Chondrocyte (in vitro differentiated cells): ENCODE results near the gene STXBP1. TPM values are rescaled to one million over a fixed set of nuclear protein-coding genes. Genes with fewer than 3 reads are reported as not detected.
A peak's percentile ranks its signal among the peaks of the same experiment; 100 is the strongest.

Experiments used
- DNase-seq: peaks from one replicate; pipeline ENCODE4 v3.0.0; 2021; ENCODE audit warnings: mixed read lengths, low spot score
- H3K27ac Mint-ChIP-seq: one replicate; pipeline ENCODE4 v1.8.0; 2021; ENCODE audit warnings: mild to moderate bottlenecking, moderate library complexity, mixed read lengths; ENCODE audit not compliant: unreplicated experiment
- H3K27me3 Mint-ChIP-seq: 2 replicates; pipeline ENCODE4 v1.8.0; 2021; ENCODE audit warnings: low read depth, mixed read lengths
- H3K36me3 Mint-ChIP-seq: 2 replicates; pipeline ENCODE4 v1.8.0; 2021; ENCODE audit warnings: low read depth, mixed read lengths
- H3K4me1 Mint-ChIP-seq: 2 replicates; pipeline ENCODE4 v1.8.0; 2021; ENCODE audit warnings: low read depth, mild to moderate bottlenecking, mixed read lengths
- H3K4me3 Mint-ChIP-seq: one replicate; pipeline ENCODE4 v1.8.0; 2021; ENCODE audit warnings: mild to moderate bottlenecking, moderate library complexity, mixed read lengths; ENCODE audit not compliant: unreplicated experiment
- H3K9me3 Mint-ChIP-seq: 2 replicates; pipeline ENCODE4 v1.8.0; 2021; ENCODE audit warnings: low read depth, mixed read lengths
- long read RNA-seq: library from polyadenylated mRNA; stranded (forward); transcript quantifications from one replicate; pipeline ENCODE4 v2.0.0, GENCODE V29; 2021
- total RNA-seq: library from RNA; stranded (reverse); gene quantifications from 3 replicates; pipeline ENCODE4 v1.2.1, GENCODE V29; 2021
- TF ChIP-seq, protein P1 (sequence below): fragments of 200-600 bp; sonication (generic); IDR thresholded peaks from 2 replicates; pipeline ENCODE4 v1.5.0; 2021; ENCODE audit warnings: antibody characterized with exemption, mild to moderate bottlenecking, moderate library complexity

Gene STXBP1
- 40.7 to 45.3 TPM (median 41.6 TPM) in 3 replicates for total RNA-seq
- long read RNA-seq, transcript STXBP1-201 (19 exons, 3,765 nt): major isoform, 38 of 60 reads
- long read RNA-seq, partial matches to known transcripts: 17 of 60 reads
- long read RNA-seq, other reads (novel, unspliced or antisense): 2 of 60 reads

DNA sequence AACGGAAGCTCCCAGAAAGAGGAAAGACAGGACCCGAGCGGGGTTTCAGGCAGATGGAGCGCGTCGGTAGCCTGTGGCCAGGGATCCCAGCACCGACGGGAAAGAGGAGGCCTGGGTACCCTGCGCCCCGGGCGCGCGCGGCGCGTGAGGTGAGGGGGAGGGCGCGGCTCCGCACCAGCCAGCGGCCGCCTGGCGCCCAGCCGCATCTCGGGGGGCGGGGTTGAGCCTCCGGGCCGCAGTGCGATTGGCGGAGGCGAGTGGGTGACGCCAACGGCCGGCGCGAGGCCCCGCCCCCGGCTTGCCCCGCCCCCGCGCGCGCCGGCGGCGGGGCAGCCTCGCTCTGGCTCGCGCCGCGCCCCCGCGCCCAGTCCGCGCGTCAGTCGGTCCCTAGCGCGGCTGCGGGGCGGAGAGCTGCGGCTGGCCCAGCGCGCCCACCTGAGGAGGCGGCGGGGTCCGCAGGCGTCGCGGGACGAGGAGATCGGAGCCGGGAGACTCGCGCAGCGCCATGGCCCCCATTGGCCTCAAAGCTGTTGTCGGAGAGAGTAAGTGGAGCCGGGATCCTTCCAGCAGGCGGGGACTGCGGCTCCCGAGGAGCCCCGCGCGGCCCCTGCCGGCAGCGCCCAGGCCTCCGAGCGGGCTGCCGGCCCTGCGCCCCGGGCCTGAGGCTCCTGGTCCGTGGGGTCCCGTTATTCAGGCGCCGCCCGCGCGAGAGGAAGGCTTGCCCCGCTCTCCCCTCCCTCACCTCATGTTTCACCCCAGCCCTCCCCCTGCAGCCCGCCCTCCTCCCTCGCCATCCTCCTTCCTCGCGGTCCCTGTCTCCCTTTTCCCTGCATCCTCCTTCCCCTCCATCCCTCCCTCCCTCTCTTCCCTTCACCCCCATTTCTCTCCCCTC lies at the start of gene STXBP1:
TSS of gene STXBP1 (plus strand) at position 379 of the 892 bp plus-strand sequence. CDS start at position 506, 127 bp downstream.
- Mint-ChIP-seq H3K4me3 (peak within 1 kb of the TSS; percentile 98), H3K9me3 (no peaks in the 10 kb centered on the region), H3K27me3 (peaks cover 9% of the 10 kb centered on the region), H3K27ac (peak within 1 kb of the TSS; percentile 92), H3K4me1 (peaks cover 28% of the 10 kb centered on the region), H3K36me3 (peaks cover 3% of the 10 kb centered on the region)
- DNase-seq: peak; percentile 92
- TF ChIP-seq, protein P1, sequence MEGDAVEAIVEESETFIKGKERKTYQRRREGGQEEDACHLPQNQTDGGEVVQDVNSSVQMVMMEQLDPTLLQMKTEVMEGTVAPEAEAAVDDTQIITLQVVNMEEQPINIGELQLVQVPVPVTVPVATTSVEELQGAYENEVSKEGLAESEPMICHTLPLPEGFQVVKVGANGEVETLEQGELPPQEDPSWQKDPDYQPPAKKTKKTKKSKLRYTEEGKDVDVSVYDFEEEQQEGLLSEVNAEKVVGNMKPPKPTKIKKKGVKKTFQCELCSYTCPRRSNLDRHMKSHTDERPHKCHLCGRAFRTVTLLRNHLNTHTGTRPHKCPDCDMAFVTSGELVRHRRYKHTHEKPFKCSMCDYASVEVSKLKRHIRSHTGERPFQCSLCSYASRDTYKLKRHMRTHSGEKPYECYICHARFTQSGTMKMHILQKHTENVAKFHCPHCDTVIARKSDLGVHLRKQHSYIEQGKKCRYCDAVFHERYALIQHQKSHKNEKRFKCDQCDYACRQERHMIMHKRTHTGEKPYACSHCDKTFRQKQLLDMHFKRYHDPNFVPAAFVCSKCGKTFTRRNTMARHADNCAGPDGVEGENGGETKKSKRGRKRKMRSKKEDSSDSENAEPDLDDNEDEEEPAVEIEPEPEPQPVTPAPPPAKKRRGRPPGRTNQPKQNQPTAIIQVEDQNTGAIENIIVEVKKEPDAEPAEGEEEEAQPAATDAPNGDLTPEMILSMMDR: peak; percentile 68

DNA sequence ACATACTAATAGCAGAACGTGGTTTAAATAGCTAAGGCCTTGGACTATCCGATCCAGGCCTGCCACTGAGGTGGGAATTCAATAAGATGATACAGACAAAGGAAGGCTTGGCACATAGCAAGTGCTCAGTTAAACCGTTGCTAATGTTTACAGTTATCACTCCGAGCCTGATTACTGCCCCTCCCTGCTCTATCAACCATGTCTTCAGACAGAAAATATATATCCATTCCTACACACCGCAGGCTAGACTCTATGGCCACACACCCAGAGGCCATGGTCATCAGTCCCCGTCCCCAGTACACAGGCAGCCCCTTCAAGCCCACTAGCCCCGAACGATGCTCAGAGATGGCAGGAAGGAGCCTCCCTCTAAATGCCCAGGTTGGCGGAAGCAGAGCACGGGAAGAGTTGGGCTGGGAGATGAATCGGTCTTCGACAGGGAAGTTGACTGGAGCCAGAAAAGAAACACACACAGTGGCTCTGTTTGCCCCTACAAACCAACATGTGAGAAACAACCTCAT lies 49.7 kb upstream of the STXBP1 start:
- TF ChIP-seq, protein P1: no peak
- peaks cover 5% of the 10 kb centered on the region for H3K36me3 Mint-ChIP-seq

GRCh38 chr9:127562841-127563401 lies 49.2 kb upstream of the STXBP1 start:
- TF ChIP-seq, protein P1: peak; percentile 34
- H3K36me3 Mint-ChIP-seq: peaks cover 5% of the 10 kb centered on the region
- H3K27ac Mint-ChIP-seq: peak overlapping the region; percentile 98
- H3K4me3 Mint-ChIP-seq: peak overlapping the region; percentile 44
- DNase-seq: no peak
- no peaks in the 10 kb centered on the region for H3K9me3 Mint-ChIP-seq
- H3K27me3 Mint-ChIP-seq: no peaks in the 10 kb centered on the region
- peaks cover 85% of the 10 kb centered on the region for H3K4me1 Mint-ChIP-seq

More for the DNA sequence above, 49.7 kb upstream of the STXBP1 start:
- H3K27me3 Mint-ChIP-seq: no peaks in the 10 kb centered on the region
- peak overlapping the region; percentile 58 for H3K4me3 Mint-ChIP-seq
- DNase-seq: no peak
- no peaks in the 10 kb centered on the region for H3K9me3 Mint-ChIP-seq
- H3K27ac Mint-ChIP-seq: peak overlapping the region; percentile 98
- peaks cover 91% of the 10 kb centered on the region for H3K4me1 Mint-ChIP-seq

DNA sequence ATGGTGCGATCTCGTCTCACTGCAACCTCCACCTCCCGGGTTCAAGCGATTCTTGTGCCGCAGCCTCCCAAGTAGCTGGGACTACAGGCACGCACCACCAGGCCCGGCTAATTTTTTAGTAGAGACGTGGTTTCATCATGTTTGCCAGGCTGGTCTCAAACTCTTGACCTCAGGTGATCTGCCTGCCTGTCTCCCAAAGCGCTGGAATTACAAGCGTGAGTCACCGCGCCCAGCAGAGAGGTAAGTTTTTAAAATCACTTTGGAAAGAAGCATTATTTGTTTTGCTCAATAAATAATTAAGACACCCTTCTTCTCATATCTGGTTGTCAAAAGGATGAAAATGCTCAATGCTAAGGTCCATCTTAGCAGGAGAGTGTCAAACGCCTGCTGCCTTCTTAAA lies 48.5 kb upstream of the STXBP1 start:
- H3K9me3 Mint-ChIP-seq: no peaks in the 10 kb centered on the region

More for the DNA sequence above, 48.5 kb upstream of the STXBP1 start:
- TF ChIP-seq, protein P1: no peak
- Mint-ChIP-seq H3K27ac (peak overlapping the region; percentile 98), H3K36me3 (peaks cover 5% of the 10 kb centered on the region), H3K27me3 (no peaks in the 10 kb centered on the region), H3K4me1 (peaks cover 78% of the 10 kb centered on the region), H3K4me3 (no peak overlapping the region)
- no peak for DNase-seq
